ENCODE measurements around the gene SLAMF1. TPM values are rescaled to one million over a fixed set of nuclear protein-coding genes. Genes with fewer than 3 reads are reported as not detected.

Gene SLAMF1
- total RNA-seq, 1 donor from 2014 or later: not detected

GRCh38 chr1:160665330-160666078, 18.7 kb upstream of the SLAMF1 start:
- Histone ChIP-seq H3K27ac (ENCODE audit: low read depth, low read length) (no peak overlapping the region), H3K9ac (ENCODE audit: low read length) (no peak overlapping the region), H3K4me1 (ENCODE audit: insufficient read depth, low read length) (no peaks in the 10 kb centered on the region), H2AFZ (ENCODE audit: low read depth, low read length) (no peak overlapping the region), H3K27me3 (ENCODE audit: insufficient read depth, low read length) (no peaks in the 10 kb centered on the region), H4K20me1 (ENCODE audit: insufficient read depth, low read length) (no peaks in the 10 kb centered on the region), H3K79me2 (ENCODE audit: insufficient read depth, low read length) (no peaks in the 10 kb centered on the region), H3K4me3 (ENCODE audit: insufficient read depth, low read depth, low read length) (no peak overlapping the region), H3K9me3 (ENCODE audit: insufficient read depth, low read depth, low read length) (no peaks in the 10 kb centered on the region), H3K4me2 (ENCODE audit: low read length) (no peak overlapping the region), H3K36me3 (ENCODE audit: insufficient read depth, low read length) (no peaks in the 10 kb centered on the region)
- Mint-ChIP-seq H3K27me3 (ENCODE audit: low read depth, unreplicated experiment) (peaks cover 1% of the 10 kb centered on the region), H3K27ac (ENCODE audit: unreplicated experiment) (no peak overlapping the region), H3K4me3 (ENCODE audit: unreplicated experiment) (no peak overlapping the region), H3K36me3 (ENCODE audit: low read depth, unreplicated experiment) (no peaks in the 10 kb centered on the region), H3K9me3 (ENCODE audit: unreplicated experiment) (peaks cover 2% of the 10 kb centered on the region), H3K4me1 (ENCODE audit: low read depth, unreplicated experiment) (no peaks in the 10 kb centered on the region)
- FAIRE-seq: no peak
- no peak for DNase-seq (ENCODE audit: low read depth)
- TF ChIP-seq CTCF (IDR thresholded peaks at IDR 0.05; ENCODE audit: insufficient read depth, low read depth, low read length): no peak
- TF ChIP-seq EZH2 (IDR thresholded peaks at IDR 0.05; ENCODE audit: insufficient read depth, low read length): no peak

- FAIRE-seq (no peak), DNase-seq (ENCODE audit: low read depth) (no peak)
- Mint-ChIP-seq H3K4me3 (ENCODE audit: unreplicated experiment) (no peak overlapping the region), H3K9me3 (ENCODE audit: unreplicated experiment) (peaks cover 2% of the 10 kb centered on the region), H3K27me3 (ENCODE audit: low read depth, unreplicated experiment) (no peaks in the 10 kb centered on the region), H3K36me3 (ENCODE audit: low read depth, unreplicated experiment) (no peaks in the 10 kb centered on the region), H3K4me1 (ENCODE audit: low read depth, unreplicated experiment) (no peaks in the 10 kb centered on the region), H3K27ac (ENCODE audit: unreplicated experiment) (no peak overlapping the region)
- H3K4me3 ChIP-seq (ENCODE audit: insufficient read depth, low read depth, low read length): no peak overlapping the region
- no peak overlapping the region for H3K27ac ChIP-seq (ENCODE audit: low read depth, low read length)
- H3K9ac ChIP-seq (ENCODE audit: low read length): no peak overlapping the region
- no peaks in the 10 kb centered on the region for H3K4me1 ChIP-seq (ENCODE audit: insufficient read depth, low read length)
- no peaks in the 10 kb centered on the region for H3K9me3 ChIP-seq (ENCODE audit: insufficient read depth, low read depth, low read length)
- no peaks in the 10 kb centered on the region for H4K20me1 ChIP-seq (ENCODE audit: insufficient read depth, low read length)
- no peak for TF ChIP-seq EZH2 (IDR thresholded peaks at IDR 0.05; ENCODE audit: insufficient read depth, low read length)
- no peak for TF ChIP-seq CTCF (IDR thresholded peaks at IDR 0.05; ENCODE audit: insufficient read depth, low read depth, low read length)
- H3K79me2 ChIP-seq (ENCODE audit: insufficient read depth, low read length): no peaks in the 10 kb centered on the region
- H3K27me3 ChIP-seq (ENCODE audit: insufficient read depth, low read length): no peaks in the 10 kb centered on the region
- H3K36me3 ChIP-seq (ENCODE audit: insufficient read depth, low read length): no peaks in the 10 kb centered on the region
- H3K4me2 ChIP-seq (ENCODE audit: low read length): no peak overlapping the region
- no peak overlapping the region for H2AFZ ChIP-seq (ENCODE audit: low read depth, low read length)
Observed at GRCh38 chr1:160664573-160665051, 17.8 kb upstream of the SLAMF1 start.

- Mint-ChIP-seq H3K36me3 (ENCODE audit: low read depth, unreplicated experiment) (no peaks in the 10 kb centered on the region), H3K4me1 (ENCODE audit: low read depth, unreplicated experiment) (no peaks in the 10 kb centered on the region), H3K9me3 (ENCODE audit: unreplicated experiment) (peaks cover 2% of the 10 kb centered on the region), H3K27ac (ENCODE audit: unreplicated experiment) (no peak overlapping the region), H3K4me3 (ENCODE audit: unreplicated experiment) (no peak overlapping the region), H3K27me3 (ENCODE audit: low read depth, unreplicated experiment) (peaks cover 4% of the 10 kb centered on the region)
- Histone ChIP-seq H3K36me3 (ENCODE audit: insufficient read depth, low read length) (no peaks in the 10 kb centered on the region), H3K4me3 (ENCODE audit: insufficient read depth, low read depth, low read length) (no peak overlapping the region), H3K9ac (ENCODE audit: low read length) (no peak overlapping the region), H3K27me3 (ENCODE audit: insufficient read depth, low read length) (no peaks in the 10 kb centered on the region), H3K79me2 (ENCODE audit: insufficient read depth, low read length) (no peaks in the 10 kb centered on the region), H4K20me1 (ENCODE audit: insufficient read depth, low read length) (no peaks in the 10 kb centered on the region), H3K4me2 (ENCODE audit: low read length) (no peak overlapping the region), H3K27ac (ENCODE audit: low read depth, low read length) (no peak overlapping the region), H3K4me1 (ENCODE audit: insufficient read depth, low read length) (no peaks in the 10 kb centered on the region), H3K9me3 (ENCODE audit: insufficient read depth, low read depth, low read length) (no peaks in the 10 kb centered on the region), H2AFZ (ENCODE audit: low read depth, low read length) (no peak overlapping the region)
- TF ChIP-seq EZH2 (IDR thresholded peaks at IDR 0.05; ENCODE audit: insufficient read depth, low read length): no peak
- no peak for TF ChIP-seq CTCF (IDR thresholded peaks at IDR 0.05; ENCODE audit: insufficient read depth, low read depth, low read length)
- FAIRE-seq: no peak
- DNase-seq (ENCODE audit: low read depth): no peak
Observed at GRCh38 chr1:160662910-160663309, 16.1 kb upstream of the SLAMF1 start.
